PC-3 (cell line): ENCODE results near the gene GCA.

Experiments
- EZH2 ChIP-seq: fragments of 300-600 bp; sonication (generic); IDR thresholded peaks from one replicate; pipeline ENCODE4 v1.6.1; 2017; ENCODE audit warnings: antibody characterized with exemption, mild to moderate bottlenecking, low read length; ENCODE audit not compliant: unreplicated experiment
- EZH2phosphoT487 ChIP-seq: fragments of 300-600 bp; sonication (generic); IDR thresholded peaks from 2 replicates; pipeline ENCODE4 v1.6.1; 2018; ENCODE audit warnings: mild to moderate bottlenecking, antibody characterized with exemption, low read length, borderline replicate concordance
- TF ChIP-seq, protein P1 (sequence below): fragments of 300-600 bp; sonication (generic); conservative IDR thresholded peaks from 2 replicates; pipeline ENCODE4 v1.5.1; 2017; ENCODE audit warnings: antibody characterized with exemption, low read depth, mild to moderate bottlenecking, low read length

DNA sequence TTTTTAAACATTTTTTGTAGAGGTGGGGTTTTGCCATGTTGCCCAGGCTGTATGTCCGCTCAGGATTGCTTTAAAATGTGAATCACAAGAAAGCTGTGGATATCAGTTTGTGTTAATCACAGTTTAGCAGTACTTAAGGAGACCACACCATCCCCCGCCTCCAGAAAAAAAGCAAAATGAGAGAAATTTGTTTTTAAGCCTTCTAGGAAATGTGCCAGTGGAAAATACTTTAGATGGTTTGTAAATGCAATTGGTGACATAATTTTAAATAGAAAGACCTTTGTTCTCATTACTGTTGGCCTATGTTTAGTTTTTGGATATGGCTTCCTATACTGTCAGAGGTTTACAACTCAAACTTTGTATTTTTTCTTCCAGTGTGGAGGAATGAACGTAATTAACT lies 27.0 kb downstream of the GCA start:
- TF ChIP-seq EZH2 = no peak
- TF ChIP-seq, protein P1, sequence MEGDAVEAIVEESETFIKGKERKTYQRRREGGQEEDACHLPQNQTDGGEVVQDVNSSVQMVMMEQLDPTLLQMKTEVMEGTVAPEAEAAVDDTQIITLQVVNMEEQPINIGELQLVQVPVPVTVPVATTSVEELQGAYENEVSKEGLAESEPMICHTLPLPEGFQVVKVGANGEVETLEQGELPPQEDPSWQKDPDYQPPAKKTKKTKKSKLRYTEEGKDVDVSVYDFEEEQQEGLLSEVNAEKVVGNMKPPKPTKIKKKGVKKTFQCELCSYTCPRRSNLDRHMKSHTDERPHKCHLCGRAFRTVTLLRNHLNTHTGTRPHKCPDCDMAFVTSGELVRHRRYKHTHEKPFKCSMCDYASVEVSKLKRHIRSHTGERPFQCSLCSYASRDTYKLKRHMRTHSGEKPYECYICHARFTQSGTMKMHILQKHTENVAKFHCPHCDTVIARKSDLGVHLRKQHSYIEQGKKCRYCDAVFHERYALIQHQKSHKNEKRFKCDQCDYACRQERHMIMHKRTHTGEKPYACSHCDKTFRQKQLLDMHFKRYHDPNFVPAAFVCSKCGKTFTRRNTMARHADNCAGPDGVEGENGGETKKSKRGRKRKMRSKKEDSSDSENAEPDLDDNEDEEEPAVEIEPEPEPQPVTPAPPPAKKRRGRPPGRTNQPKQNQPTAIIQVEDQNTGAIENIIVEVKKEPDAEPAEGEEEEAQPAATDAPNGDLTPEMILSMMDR = no peak
- no peak for TF ChIP-seq EZH2phosphoT487
